Lower leg skin (tissue), 3 donors: Measurements from ENCODE around the gene MAP3K5.

Experiments used
- CTCF ChIP-seq, 3 donors: fragments of 450-650 bp; IDR thresholded peaks; one replicate each; pipeline ENCODE4 v1.5.1; 2016; ENCODE audit warnings: antibody characterized with exemption in 3 of 3, mild to moderate bottlenecking in 3 of 3, moderate library complexity in 2 of 3
- POLR2A ChIP-seq, 2 donors: fragments of 450-650 bp; IDR thresholded peaks; one replicate each; pipeline ENCODE4 v1.6.1; 2016 to 2017; ENCODE audit warnings: antibody characterized with exemption in 2 of 2, mild to moderate bottlenecking in 1 of 2, moderate library complexity in 1 of 2

DNA sequence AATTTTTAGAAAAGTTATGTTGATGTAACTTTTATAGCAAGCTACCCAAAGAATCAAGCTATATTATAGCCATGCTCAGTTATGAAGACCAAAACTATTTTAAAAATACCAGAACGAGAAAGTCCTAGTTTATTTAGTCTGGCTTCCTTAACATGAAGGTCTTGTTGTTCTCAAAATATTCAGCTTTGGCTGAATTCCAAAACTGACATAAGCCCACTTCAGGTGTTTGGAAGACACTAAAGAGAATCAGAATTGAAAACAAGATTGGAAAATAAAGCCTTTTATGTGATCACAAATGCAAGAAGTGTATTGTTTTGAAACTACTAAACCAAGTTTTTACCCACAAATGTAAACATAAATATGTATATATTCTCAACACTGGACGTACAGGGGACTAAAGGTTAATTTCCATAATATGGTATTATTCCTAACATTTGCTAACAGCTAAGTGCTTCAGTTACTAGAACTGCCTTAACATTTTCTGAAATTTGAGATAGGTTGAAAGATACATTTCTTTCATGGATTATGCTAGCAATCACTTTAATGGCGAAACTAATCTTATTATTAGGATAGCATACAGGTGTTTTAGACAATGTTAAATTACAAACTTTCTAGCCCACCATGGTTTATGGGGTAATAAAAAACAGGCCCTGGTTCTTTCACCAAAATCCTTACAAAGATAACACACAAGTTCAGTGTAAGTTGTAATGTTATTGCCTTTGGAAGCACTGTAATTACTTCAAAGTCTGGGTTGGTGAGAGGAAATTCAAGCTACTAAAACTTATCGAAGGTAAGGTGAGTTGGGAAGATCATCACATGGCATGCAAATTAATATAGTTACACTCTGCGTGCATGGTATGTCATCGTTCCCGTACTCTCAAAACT, 1.6 kb downstream of the MAP3K5 start:
- TF ChIP-seq CTCF (IDR thresholded peaks at IDR 0.05) (no peak), POLR2A (IDR thresholded peaks at IDR 0.05) (no peak)
